VCaP (cell line): ENCODE measurements around the gene TMEM138.

Experiments
- H3K27ac ChIP-seq: fragments of 450-650 bp; 2 replicates; pipeline ENCODE4 v1.5.1; 2017
- CTCF ChIP-seq: fragments of 450-650 bp; conservative IDR thresholded peaks from 2 replicates; pipeline ENCODE4 v1.5.1; 2017; ENCODE audit warnings: mild to moderate bottlenecking, moderate library complexity

The TMEM138 gene

GRCh38 chr11:61337706-61338470, 24.3 kb upstream of the TMEM138 start:
- H3K27ac ChIP-seq: no peak overlapping the region; the same call in 1 of the 2 replicates
- TF ChIP-seq CTCF: no peak

- no peak overlapping the region for H3K27ac ChIP-seq
- TF ChIP-seq CTCF: no peak
Measured at GRCh38 chr11:61338783-61339489, 23.2 kb upstream of the TMEM138 start.

- no peak for TF ChIP-seq CTCF
- H3K27ac ChIP-seq: no peak overlapping the region
Measured at GRCh38 chr11:61339490-61339878, 22.7 kb upstream of the TMEM138 start.

GRCh38 chr11:61340979-61341378, 21.2 kb upstream of the TMEM138 start:
- H3K27ac ChIP-seq: no peak overlapping the region
- TF ChIP-seq CTCF: no peak

- no peak overlapping the region for H3K27ac ChIP-seq
- TF ChIP-seq CTCF: no peak
Measured at GRCh38 chr11:61341706-61342105, 20.5 kb upstream of the TMEM138 start.

GRCh38 chr11:61342207-61342803, 19.9 kb upstream of the TMEM138 start:
- no peak for TF ChIP-seq CTCF
- H3K27ac ChIP-seq: no peak overlapping the region
